Measurements from ENCODE around the gene HBP1.
A peak's percentile ranks its signal among the peaks of the same experiment; 100 is the strongest.
"Not testable (repeated sequence)": the region's sequence is repeated elsewhere in the genome, so short reads cannot be mapped to it uniquely, and the experiment has no call there.

HBP1 gene

DNA sequence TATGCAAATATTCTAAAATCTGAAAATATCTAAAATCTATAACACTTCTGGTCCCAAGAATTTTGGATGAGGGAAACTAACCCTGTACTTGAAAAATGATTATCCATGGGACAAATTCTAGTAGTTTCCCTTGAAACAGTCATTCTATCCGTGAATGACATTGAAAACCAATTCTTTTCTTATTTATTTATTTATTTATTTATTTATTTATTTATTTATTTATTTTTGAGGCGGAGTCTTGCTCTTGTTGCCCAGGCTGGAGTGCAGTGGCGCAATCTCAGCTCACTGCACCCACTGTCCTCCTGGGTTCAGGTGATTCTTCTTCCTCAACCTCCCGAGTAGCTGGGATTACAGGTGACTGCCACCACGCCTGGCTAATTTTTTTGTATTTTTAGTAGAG, 24.9 kb upstream of the HBP1 start:
- H3K9me3 ChIP-seq (ENCODE audit: control insufficient read depth, low read length); H3K36me3 ChIP-seq (ENCODE audit: control insufficient read depth, insufficient read depth, low read length, severe bottlenecking); H3K27me3 ChIP-seq (replicated peaks; ENCODE audit: control insufficient read depth, insufficient read depth, low read length); H3K4me3 ChIP-seq (ENCODE audit: low read length); DNase-seq (ENCODE audit: low read depth); H3K9ac ChIP-seq (ENCODE audit: low read length): not testable (repeated sequence)
- peaks cover 14% of the 10 kb centered on the region for H3K4me1 ChIP-seq (ENCODE audit: control insufficient read depth, insufficient read depth, low read length)

DNA sequence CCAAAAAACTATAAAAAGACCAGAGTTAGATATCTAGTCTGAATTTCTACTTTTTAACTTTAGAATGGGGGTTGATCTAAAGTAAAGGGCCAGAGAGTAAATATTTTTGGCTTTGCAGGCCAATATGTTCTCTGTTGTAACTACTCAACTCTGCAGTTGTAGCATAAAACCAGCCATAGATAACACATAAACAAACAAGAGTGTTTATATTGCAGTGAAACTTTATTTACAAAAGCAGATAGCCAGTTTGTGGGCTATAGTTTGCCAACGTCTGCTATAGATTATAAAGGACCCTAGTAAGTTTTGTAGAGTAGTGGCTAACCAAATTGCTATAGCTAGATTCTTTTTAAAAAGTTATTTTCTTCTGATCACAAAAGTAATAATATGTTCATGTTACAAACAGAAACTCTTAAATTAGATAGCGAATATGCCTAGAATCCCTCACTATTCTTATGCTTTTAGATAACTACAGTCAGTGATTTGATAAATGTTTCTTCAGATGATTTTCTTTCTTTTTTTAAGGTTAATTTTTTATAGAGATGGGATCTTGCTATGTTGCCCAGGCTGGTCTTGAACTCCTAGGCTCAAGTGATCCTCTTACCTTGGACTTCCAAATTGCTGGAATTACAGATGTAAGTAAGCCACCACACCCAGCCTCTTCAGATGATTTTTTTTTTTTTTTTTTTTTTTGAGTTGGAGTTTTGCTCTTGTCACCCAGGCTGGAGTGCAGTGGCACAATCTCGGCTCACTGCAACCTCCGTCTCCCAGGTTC, 23.6 kb upstream of the HBP1 start:
- Histone ChIP-seq H3K27me3 (replicated peaks; ENCODE audit: control insufficient read depth, insufficient read depth, low read length) (no peaks in the 10 kb centered on the region), H3K9ac (ENCODE audit: low read length) (no peak overlapping the region), H3K36me3 (ENCODE audit: control insufficient read depth, insufficient read depth, low read length, severe bottlenecking) (no peaks in the 10 kb centered on the region), H3K9me3 (ENCODE audit: control insufficient read depth, low read length) (no peaks in the 10 kb centered on the region), H3K4me1 (ENCODE audit: control insufficient read depth, insufficient read depth, low read length) (peaks cover 7% of the 10 kb centered on the region), H3K4me3 (ENCODE audit: low read length) (no peak overlapping the region)
- no peak for DNase-seq (ENCODE audit: low read depth)

DNA sequence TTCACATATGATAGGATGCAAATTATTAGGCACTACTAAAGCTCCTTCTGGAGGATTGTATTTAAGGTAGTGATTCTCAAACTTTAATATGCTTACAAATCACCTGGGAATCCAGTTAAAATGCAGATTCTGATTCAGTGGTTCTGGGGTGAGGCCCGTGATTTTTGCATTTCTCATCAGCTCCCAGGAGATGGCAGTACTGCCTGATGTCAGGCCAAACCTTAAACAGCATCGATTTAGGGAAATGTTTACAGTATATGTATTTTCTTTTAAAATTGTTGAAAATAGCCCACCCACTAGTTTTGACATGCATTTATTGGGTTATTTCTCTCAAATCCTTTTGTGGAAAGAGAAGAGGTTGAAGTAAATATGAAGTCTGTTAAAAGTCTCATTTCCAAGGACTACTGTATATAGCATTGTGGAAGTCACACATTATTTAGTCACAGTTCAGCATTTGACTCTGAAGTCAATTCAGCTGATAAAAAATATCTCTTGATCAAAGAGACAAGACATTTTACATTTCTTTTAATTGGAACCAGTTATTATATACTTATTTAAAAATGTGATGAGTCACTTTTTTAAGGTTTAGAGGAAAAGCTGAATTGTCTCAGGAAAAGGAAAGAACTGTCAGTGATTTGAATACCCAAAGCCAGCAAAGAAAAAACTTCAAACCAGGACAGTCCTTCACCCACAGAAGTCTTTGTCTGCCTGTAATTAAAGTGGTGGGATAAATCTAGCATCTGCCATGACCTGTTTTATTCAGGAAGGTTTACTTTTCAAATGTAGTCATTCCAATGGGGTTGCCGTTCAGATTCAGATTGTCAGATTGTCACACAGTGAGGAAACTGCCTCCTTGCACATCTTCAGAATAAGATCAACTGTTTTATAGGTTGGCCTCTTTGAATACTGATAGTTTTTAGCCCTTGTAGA, 21.1 kb upstream of the HBP1 start:
- peak overlapping the region; percentile 14 for H3K4me3 ChIP-seq (ENCODE audit: low read length)
- H3K9ac ChIP-seq (ENCODE audit: low read length) = peak overlapping the region; percentile 36
- peaks cover 10% of the 10 kb centered on the region for H3K4me1 ChIP-seq (ENCODE audit: control insufficient read depth, insufficient read depth, low read length)
- no peaks in the 10 kb centered on the region for H3K9me3 ChIP-seq (ENCODE audit: control insufficient read depth, low read length)
- H3K27me3 ChIP-seq (replicated peaks; ENCODE audit: control insufficient read depth, insufficient read depth, low read length) = no peaks in the 10 kb centered on the region
- H3K36me3 ChIP-seq (ENCODE audit: control insufficient read depth, insufficient read depth, low read length, severe bottlenecking) = peaks cover 4% of the 10 kb centered on the region
- DNase-seq (ENCODE audit: low read depth) = peak; percentile 76

DNA sequence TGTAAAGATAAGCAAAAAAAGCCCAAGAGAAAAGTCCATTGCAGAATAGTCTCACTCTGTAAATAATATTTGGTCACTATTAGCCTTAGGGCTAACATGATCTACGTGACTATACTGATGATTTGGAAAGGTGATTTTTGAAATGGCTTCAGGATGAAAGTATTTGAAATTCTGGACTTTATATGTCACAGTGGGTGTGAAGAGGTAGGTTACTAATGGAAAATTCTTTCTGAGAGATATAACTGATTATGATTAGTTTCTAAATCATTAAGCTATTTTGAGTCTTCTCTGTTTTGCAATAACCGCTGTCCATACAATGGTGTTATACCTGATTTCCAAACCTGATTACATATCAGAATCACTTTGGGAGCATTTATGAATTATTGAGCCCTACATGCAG, 20.1 kb upstream of the HBP1 start:
- Histone ChIP-seq H3K4me1 (ENCODE audit: control insufficient read depth, insufficient read depth, low read length) (peaks cover 10% of the 10 kb centered on the region), H3K36me3 (ENCODE audit: control insufficient read depth, insufficient read depth, low read length, severe bottlenecking) (peaks cover 11% of the 10 kb centered on the region), H3K27me3 (replicated peaks; ENCODE audit: control insufficient read depth, insufficient read depth, low read length) (no peaks in the 10 kb centered on the region), H3K9me3 (ENCODE audit: control insufficient read depth, low read length) (no peaks in the 10 kb centered on the region), H3K4me3 (ENCODE audit: low read length) (no peak overlapping the region), H3K9ac (ENCODE audit: low read length) (no peak overlapping the region)
- DNase-seq (ENCODE audit: low read depth) = no peak

DNA sequence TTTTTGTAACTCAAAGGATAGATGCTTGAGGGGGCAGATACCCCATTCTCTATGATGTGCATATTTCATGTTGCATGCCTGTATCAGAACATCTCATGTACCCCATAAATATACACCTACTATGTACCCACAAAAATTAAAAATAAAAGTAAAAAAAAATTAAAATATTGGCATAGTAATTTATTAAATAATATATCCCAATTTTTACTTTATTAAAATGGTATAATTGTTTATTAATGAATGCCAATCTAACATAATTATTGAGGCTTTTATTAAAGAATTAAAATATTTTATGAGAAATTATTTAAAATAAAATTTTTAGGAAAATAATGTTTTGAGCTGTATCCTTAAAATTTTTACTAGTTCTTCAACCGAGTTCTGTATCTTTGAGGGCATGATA, 18.9 kb upstream of the HBP1 start:
- peaks cover 11% of the 10 kb centered on the region for H3K36me3 ChIP-seq (ENCODE audit: control insufficient read depth, insufficient read depth, low read length, severe bottlenecking)
- no peaks in the 10 kb centered on the region for H3K27me3 ChIP-seq (replicated peaks; ENCODE audit: control insufficient read depth, insufficient read depth, low read length)
- H3K9ac ChIP-seq (ENCODE audit: low read length) = no peak overlapping the region
- H3K9me3 ChIP-seq (ENCODE audit: control insufficient read depth, low read length) = no peaks in the 10 kb centered on the region
- H3K4me3 ChIP-seq (ENCODE audit: low read length) = no peak overlapping the region
- H3K4me1 ChIP-seq (ENCODE audit: control insufficient read depth, insufficient read depth, low read length) = peaks cover 10% of the 10 kb centered on the region
- no peak for DNase-seq (ENCODE audit: low read depth)

DNA sequence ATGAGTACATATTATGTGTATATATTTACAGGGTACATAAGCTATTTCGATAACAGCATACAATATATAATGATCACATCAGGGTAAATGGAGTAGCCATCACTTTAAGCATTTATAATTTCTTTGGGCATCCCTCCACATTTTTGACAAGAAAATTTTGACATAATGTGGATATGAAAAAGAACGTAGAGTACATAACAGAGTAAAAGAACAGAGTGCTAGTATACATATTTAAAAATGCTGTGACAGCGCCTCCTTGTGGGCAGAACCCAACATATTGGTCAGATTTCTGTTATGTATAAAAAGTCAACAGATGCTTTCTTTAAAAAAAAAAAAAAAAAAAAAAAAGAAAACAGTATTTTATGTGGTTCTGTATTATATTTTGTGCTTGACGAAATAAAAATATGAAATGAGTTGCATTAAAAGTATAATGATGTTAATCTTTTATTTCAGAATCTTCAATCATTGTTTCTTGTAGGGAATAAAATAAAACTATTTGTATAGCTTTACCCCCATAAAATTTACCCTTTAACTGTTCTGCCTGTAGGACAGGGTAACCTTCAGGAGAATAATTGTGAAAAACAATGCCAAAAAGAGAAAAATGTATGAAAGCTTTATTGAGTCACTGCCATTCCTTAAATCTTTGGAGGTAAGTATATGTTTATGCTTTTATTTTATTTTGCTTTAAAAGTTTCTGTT, 18.3 kb upstream of the HBP1 start:
- Histone ChIP-seq H3K9ac (ENCODE audit: low read length) (no peak overlapping the region), H3K4me3 (ENCODE audit: low read length) (no peak overlapping the region), H3K36me3 (ENCODE audit: control insufficient read depth, insufficient read depth, low read length, severe bottlenecking) (peaks cover 11% of the 10 kb centered on the region), H3K4me1 (ENCODE audit: control insufficient read depth, insufficient read depth, low read length) (peaks cover 10% of the 10 kb centered on the region), H3K27me3 (replicated peaks; ENCODE audit: control insufficient read depth, insufficient read depth, low read length) (no peaks in the 10 kb centered on the region), H3K9me3 (ENCODE audit: control insufficient read depth, low read length) (no peaks in the 10 kb centered on the region)
- peak; percentile 92 for DNase-seq (ENCODE audit: low read depth)

DNA sequence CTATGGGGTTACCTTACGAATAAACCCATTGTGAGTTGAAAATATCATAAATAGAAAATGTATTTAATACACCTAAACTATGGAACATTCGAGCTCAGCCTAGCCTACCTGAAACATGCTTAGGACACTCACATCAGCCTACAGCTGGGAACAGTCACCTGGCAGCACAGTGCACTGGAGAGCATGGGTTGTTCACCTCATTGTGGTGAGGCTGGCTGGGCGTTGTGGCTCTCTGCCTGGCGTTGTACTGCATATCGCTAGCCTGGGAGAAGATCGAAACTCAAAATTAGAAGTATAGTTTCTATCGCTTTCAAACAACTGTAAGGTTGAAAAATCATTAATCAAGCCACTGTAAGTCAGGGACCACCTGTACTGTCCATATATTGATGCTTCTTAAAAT, 17.3 kb upstream of the HBP1 start:
- Histone ChIP-seq H3K36me3 (ENCODE audit: control insufficient read depth, insufficient read depth, low read length, severe bottlenecking) (peaks cover 11% of the 10 kb centered on the region), H3K9me3 (ENCODE audit: control insufficient read depth, low read length) (no peaks in the 10 kb centered on the region), H3K4me1 (ENCODE audit: control insufficient read depth, insufficient read depth, low read length) (peaks cover 10% of the 10 kb centered on the region), H3K9ac (ENCODE audit: low read length) (no peak overlapping the region), H3K27me3 (replicated peaks; ENCODE audit: control insufficient read depth, insufficient read depth, low read length) (no peaks in the 10 kb centered on the region), H3K4me3 (ENCODE audit: low read length) (no peak overlapping the region)
- no peak for DNase-seq (ENCODE audit: low read depth)

DNA sequence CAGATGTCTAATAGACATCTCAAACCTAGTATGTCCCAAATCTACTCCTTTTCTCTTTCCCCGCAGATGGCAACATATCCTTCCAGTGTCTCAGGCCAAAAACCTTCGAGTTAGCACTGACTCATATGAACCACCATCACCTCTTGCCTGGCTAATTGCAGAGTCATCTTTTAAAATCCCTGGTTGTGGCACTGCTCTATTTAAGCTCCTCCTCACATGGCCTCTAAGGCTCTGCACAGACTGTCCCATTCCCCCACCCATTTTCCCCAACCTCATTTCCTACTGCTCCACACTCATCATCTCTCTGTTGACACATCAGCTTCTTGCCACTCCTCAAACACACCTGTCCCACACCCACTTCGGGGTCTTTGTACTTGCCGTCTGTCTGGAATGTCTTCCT, 16.8 kb upstream of the HBP1 start:
- DNase-seq (ENCODE audit: low read depth) = peak; percentile 35

DNA sequence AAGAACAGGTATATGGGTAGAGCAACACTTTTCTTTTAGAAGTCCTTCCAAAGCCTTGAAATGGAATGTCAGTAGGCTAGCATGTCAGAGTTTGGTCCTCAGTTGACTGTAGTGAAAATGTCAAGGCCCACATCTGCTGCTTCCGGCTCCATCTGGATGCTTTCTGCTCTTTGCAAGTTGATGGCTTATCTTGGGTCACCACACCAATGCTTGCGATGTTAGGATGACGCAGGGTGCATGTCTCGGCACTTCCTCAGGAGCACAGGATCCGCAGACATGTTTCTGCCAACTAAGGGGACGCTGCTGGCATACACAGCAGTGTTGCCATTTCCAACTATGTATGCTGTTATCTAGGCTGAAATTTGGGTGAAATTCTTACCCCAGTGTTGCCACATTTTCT, 14.0 kb upstream of the HBP1 start:
- Histone ChIP-seq H3K4me3 (ENCODE audit: low read length) (no peak overlapping the region), H3K36me3 (ENCODE audit: control insufficient read depth, insufficient read depth, low read length, severe bottlenecking) (peaks cover 26% of the 10 kb centered on the region), H3K9me3 (ENCODE audit: control insufficient read depth, low read length) (no peaks in the 10 kb centered on the region), H3K4me1 (ENCODE audit: control insufficient read depth, insufficient read depth, low read length) (peaks cover 4% of the 10 kb centered on the region), H3K9ac (ENCODE audit: low read length) (no peak overlapping the region), H3K27me3 (replicated peaks; ENCODE audit: control insufficient read depth, insufficient read depth, low read length) (no peaks in the 10 kb centered on the region)
- no peak for DNase-seq (ENCODE audit: low read depth)

More for the DNA sequence above, 16.8 kb upstream of the HBP1 start:
- no peaks in the 10 kb centered on the region for H3K27me3 ChIP-seq (replicated peaks; ENCODE audit: control insufficient read depth, insufficient read depth, low read length)
- H3K36me3 ChIP-seq (ENCODE audit: control insufficient read depth, insufficient read depth, low read length, severe bottlenecking) = peaks cover 15% of the 10 kb centered on the region
- H3K9ac ChIP-seq (ENCODE audit: low read length) = no peak overlapping the region
- H3K4me1 ChIP-seq (ENCODE audit: control insufficient read depth, insufficient read depth, low read length) = peaks cover 10% of the 10 kb centered on the region
- no peaks in the 10 kb centered on the region for H3K9me3 ChIP-seq (ENCODE audit: control insufficient read depth, low read length)
- H3K4me3 ChIP-seq (ENCODE audit: low read length) = no peak overlapping the region

DNA sequence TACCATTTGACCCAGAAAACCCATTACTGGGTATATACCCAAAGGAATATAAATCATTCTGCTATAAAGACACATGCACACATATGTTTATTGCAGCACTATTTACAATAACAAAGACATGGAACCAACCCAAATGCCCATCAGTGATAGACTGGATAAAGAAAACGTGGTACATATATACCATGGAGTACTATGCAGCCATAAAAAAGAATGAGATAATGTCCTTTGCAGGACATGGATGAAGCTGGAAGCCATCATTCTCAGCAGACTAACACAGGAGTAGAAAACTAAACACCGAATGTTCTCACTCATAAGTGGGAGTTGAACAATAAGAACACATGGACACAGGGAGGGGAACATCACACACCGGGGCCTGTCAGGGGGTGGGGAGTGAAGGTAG, 13.1 kb upstream of the HBP1 start:
- not testable (repeated sequence) for H3K4me3 ChIP-seq (ENCODE audit: low read length); DNase-seq (ENCODE audit: low read depth); H3K27me3 ChIP-seq (replicated peaks; ENCODE audit: control insufficient read depth, insufficient read depth, low read length); H3K4me1 ChIP-seq (ENCODE audit: control insufficient read depth, insufficient read depth, low read length); H3K9ac ChIP-seq (ENCODE audit: low read length); H3K9me3 ChIP-seq (ENCODE audit: control insufficient read depth, low read length)
- peaks cover 26% of the 10 kb centered on the region for H3K36me3 ChIP-seq (ENCODE audit: control insufficient read depth, insufficient read depth, low read length, severe bottlenecking)

DNA sequence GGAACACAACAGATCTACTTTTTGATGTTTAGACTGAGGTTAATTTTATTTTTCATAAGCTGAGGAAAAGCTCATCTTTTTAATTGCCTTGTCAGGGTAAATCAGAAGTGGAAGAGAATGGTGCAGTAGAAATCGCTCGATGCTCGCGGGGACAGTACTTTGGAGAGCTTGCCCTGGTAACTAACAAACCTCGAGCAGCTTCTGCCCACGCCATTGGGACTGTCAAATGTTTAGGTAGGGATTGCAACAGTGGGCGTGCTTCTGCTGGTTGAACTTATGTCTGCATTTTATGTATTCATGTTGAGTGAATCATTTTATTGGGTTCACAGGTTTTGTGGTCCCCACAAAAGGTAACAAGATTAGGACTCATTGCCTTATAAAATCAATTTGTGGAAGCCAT, 11.7 kb upstream of the HBP1 start:
- DNase-seq (ENCODE audit: low read depth) = no peak
- no peaks in the 10 kb centered on the region for H3K9me3 ChIP-seq (ENCODE audit: control insufficient read depth, low read length)
- H3K36me3 ChIP-seq (ENCODE audit: control insufficient read depth, insufficient read depth, low read length, severe bottlenecking) = peaks cover 28% of the 10 kb centered on the region
- H3K4me3 ChIP-seq (ENCODE audit: low read length) = no peak overlapping the region
- H3K4me1 ChIP-seq (ENCODE audit: control insufficient read depth, insufficient read depth, low read length) = no peaks in the 10 kb centered on the region
- H3K9ac ChIP-seq (ENCODE audit: low read length) = no peak overlapping the region
- no peaks in the 10 kb centered on the region for H3K27me3 ChIP-seq (replicated peaks; ENCODE audit: control insufficient read depth, insufficient read depth, low read length)

All from adipocyte (in vitro differentiated cells).